Colonic mucosa (tissue), 4 donors: ENCODE measurements around the gene EEF2K. TPM values are rescaled to one million over a fixed set of nuclear protein-coding genes. Genes with fewer than 3 reads are reported as not detected.

Source experiments
- DNase-seq: peaks from one replicate; pipeline ENCODE4 v3.0.0-alpha.2; 2020
- H3K27ac ChIP-seq: fragments of 200-600 bp; one replicate; pipeline ENCODE4 v1.8.0; 2021
- H3K27me3 ChIP-seq: fragments of 200-600 bp; one replicate; pipeline ENCODE4 v1.8.0; 2021
- H3K36me3 ChIP-seq: fragments of 200-600 bp; one replicate; pipeline ENCODE4 v1.8.0; 2021
- H3K4me1 ChIP-seq: fragments of 200-600 bp; one replicate; pipeline ENCODE4 v1.8.0; 2021; ENCODE audit warnings: mild to moderate bottlenecking
- H3K4me3 ChIP-seq: fragments of 200-600 bp; one replicate; pipeline ENCODE4 v1.8.0; 2021
- H3K9ac ChIP-seq, 2 donors: one replicate each; pipeline ENCODE4 v1.7.0; 2013; ENCODE audit warnings: control low read depth in 2 of 2, low read depth in 2 of 2, low read length in 2 of 2
- H3K9me3 ChIP-seq: fragments of 200-600 bp; one replicate; pipeline ENCODE4 v1.8.0; 2021
- CTCF ChIP-seq: fragments of 200-600 bp; IDR thresholded peaks from one replicate; pipeline ENCODE4 v1.8.0; 2022; ENCODE audit warnings: antibody characterized with exemption, mild to moderate bottlenecking
- intact Hi-C: fragments of 100-400 bp; cut with DNase I; formaldehyde crosslinking; loops from one replicate; pipeline ENCODE4 v1.14.1; 2022
- total RNA-seq, 2 donors: library from RNA; stranded (reverse); fragmentation: NEBNext Ultra II Directional in 1 of 2; extraction: Animal tissue kit (Norgen Biotek cat#: 25700) in 1 of 2; gene quantifications; one replicate each; pipeline ENCODE4 v1.2.1, GENCODE V29; 2021
- donor health status: healthy.
- donor health status: DM: no; HTN: no; CAD: no.
- donor health status: DM: no; HTN: no; CAD: no.

The EEF2K gene
- total RNA-seq, 2 donors from 2014 or later: 25.8 to 53.4 TPM

GRCh38 chr16:22324787-22325597 is 118.9 kb downstream of the EEF2K start:
- no peaks in the 10 kb centered on the region for H3K4me1 ChIP-seq
- H3K9ac ChIP-seq: no peak overlapping the region
- H3K27me3 ChIP-seq: no peaks in the 10 kb centered on the region
- H3K4me3 ChIP-seq: no peak overlapping the region
- intact Hi-C loops: loop anchor here (10.0 kb wide), 2 partner anchors 90 to 1170 kb away; partner anchors contain the start of genes DNAH3 and LDAF1
- TF ChIP-seq CTCF: no peak
- H3K27ac ChIP-seq: no peak overlapping the region
- no peaks in the 10 kb centered on the region for H3K36me3 ChIP-seq
- no peaks in the 10 kb centered on the region for H3K9me3 ChIP-seq
- peak; percentile 13 for DNase-seq

- Histone ChIP-seq H3K4me1 (no peaks in the 10 kb centered on the region), H3K9ac (no peak overlapping the region), H3K4me3 (no peak overlapping the region), H3K36me3 (no peaks in the 10 kb centered on the region), H3K27me3 (no peaks in the 10 kb centered on the region), H3K27ac (no peak overlapping the region), H3K9me3 (no peaks in the 10 kb centered on the region)
- intact Hi-C loops: loop anchor here (10.0 kb wide), 2 partner anchors 89 to 1171 kb away; partner anchors contain the start of genes DNAH3 and LDAF1
- DNase-seq: no peak
- no peak for TF ChIP-seq CTCF
These were observed 119.7 kb downstream of the EEF2K start for GRCh38 chr16:22325598-22326368.

- no peak overlapping the region for H3K27ac ChIP-seq
These were observed 120.2 kb downstream of the EEF2K start for GRCh38 chr16:22326369-22326652.

GRCh38 chr16:22326771-22327445 is 120.8 kb downstream of the EEF2K start:
- Histone ChIP-seq H3K9me3 (no peaks in the 10 kb centered on the region), H3K4me3 (no peak overlapping the region), H3K27me3 (no peaks in the 10 kb centered on the region), H3K4me1 (no peaks in the 10 kb centered on the region), H3K9ac (no peak overlapping the region), H3K36me3 (no peaks in the 10 kb centered on the region), H3K27ac (no peak overlapping the region)
- no peak for DNase-seq
- intact Hi-C loops: loop anchor here (10.0 kb wide), 2 partner anchors 88 to 1172 kb away; partner anchors contain the start of genes DNAH3 and LDAF1
- no peak for TF ChIP-seq CTCF

More at GRCh38 chr16:22326369-22326652, 120.2 kb downstream of the EEF2K start:
- no peak overlapping the region for H3K4me3 ChIP-seq
- no peak for DNase-seq
- TF ChIP-seq CTCF: no peak
- intact Hi-C loops: loop anchor here (10.0 kb wide), 2 partner anchors 88 to 1172 kb away; partner anchors contain the start of genes DNAH3 and LDAF1
- no peaks in the 10 kb centered on the region for H3K9me3 ChIP-seq
- no peaks in the 10 kb centered on the region for H3K4me1 ChIP-seq
- H3K9ac ChIP-seq: no peak overlapping the region
- H3K36me3 ChIP-seq: no peaks in the 10 kb centered on the region
- no peaks in the 10 kb centered on the region for H3K27me3 ChIP-seq

GRCh38 chr16:22327446-22327775 is 121.3 kb downstream of the EEF2K start:
- Histone ChIP-seq H3K4me1 (no peaks in the 10 kb centered on the region), H3K9me3 (no peaks in the 10 kb centered on the region), H3K4me3 (no peak overlapping the region), H3K27me3 (no peaks in the 10 kb centered on the region), H3K36me3 (no peaks in the 10 kb centered on the region), H3K27ac (no peak overlapping the region), H3K9ac (no peak overlapping the region)
- no peak for TF ChIP-seq CTCF
- intact Hi-C loops: loop anchor here (10.0 kb wide), 2 partner anchors 87 to 1173 kb away; partner anchors contain the start of genes DNAH3 and LDAF1
- DNase-seq: no peak
